Activated CD8-positive, alpha-beta memory T cell treated with anti-CD3 and anti-CD28 coated beads for 36 hours (primary cell): ENCODE measurements around the gene PHACTR1. TPM values are rescaled to one million over a fixed set of nuclear protein-coding genes. Genes with fewer than 3 reads are reported as not detected.
"Not testable (repeated sequence)": the region's sequence is repeated elsewhere in the genome, so short reads cannot be mapped to it uniquely, and the experiment has no call there.

Source experiments
- CTCF ChIA-PET: fragments of 350-600 bp; sonication (Branson Sonifier 250); formaldehyde crosslinking; loops from one replicate; lab custom pipeline; 2021; ENCODE audit warnings: antibody characterized with exemption; lab: Charles Lee
- POLR2A ChIA-PET: fragments of 350-600 bp; sonication (Branson Sonifier 250); formaldehyde crosslinking; loops from one replicate; lab custom pipeline; 2021; ENCODE audit warnings: antibody characterized with exemption; lab: Charles Lee
- total RNA-seq, 2 experiments: library from RNA; stranded (reverse); gene quantifications; one replicate each; pipeline ENCODE4 v1.2.3, GENCODE V29; 2021

The PHACTR1 gene
- total RNA-seq, 2 experiments from 2014 or later = 0.02 TPM; not detected in 1

- POLR2A ChIA-PET = no interaction called here
- CTCF ChIA-PET = no interaction called here
These were observed 599.3 kb downstream of the PHACTR1 start for GRCh38 chr6:13315896-13316295.

- CTCF ChIA-PET = no interaction called here
- POLR2A ChIA-PET = no interaction called here
These were observed 602.3 kb downstream of the PHACTR1 start for GRCh38 chr6:13318821-13319220.

GRCh38 chr6:13319891-13320564, 603.5 kb downstream of the PHACTR1 start:
- ChIA-PET CTCF (no interaction called here), POLR2A (no interaction called here)

- POLR2A ChIA-PET = not testable (repeated sequence)
- CTCF ChIA-PET = interaction anchor here (0.7 kb wide), 1 partner anchor 307 kb away, joined by 3 read pairs; no protein-coding TSS in a partner anchor
These were observed 609.5 kb downstream of the PHACTR1 start for GRCh38 chr6:13326031-13326586.

GRCh38 chr6:13327691-13328075, 611.1 kb downstream of the PHACTR1 start:
- ChIA-PET CTCF (interaction anchor here (1.0 to 1.7 kb wide), 2 partner anchors 10 to 288 kb away, joined by 3 to 4 read pairs; partner anchors contain the start of gene NOL7), POLR2A (interaction anchor here (0.6 kb wide), 1 partner anchor 287 kb away, joined by 3 read pairs; the partner anchor contains the start of gene NOL7)

- CTCF ChIA-PET = interaction anchor here (1.1 to 1.8 kb wide), 5 partner anchors 11 to 287 kb away, joined by 3 to 8 read pairs (median 4); partner anchors contain the start of genes NOL7 and SIRT5
- POLR2A ChIA-PET = interaction anchor here (0.5 to 1.8 kb wide), 10 partner anchors 25 to 287 kb away, joined by 3 to 15 read pairs (median 6); partner anchors contain the start of genes GFOD1, NOL7 and SIRT5
These were observed 611.7 kb downstream of the PHACTR1 start, which contains the start of gene TBC1D7 for GRCh38 chr6:13328076-13328874. TBC1D7 (minus strand) TSS chr6:13328537; CDS start chr6:13326898, 1,639 bp downstream.

- ChIA-PET POLR2A (interaction anchor here (0.5 to 1.8 kb wide), 10 partner anchors 24 to 286 kb away, joined by 3 to 15 read pairs (median 6); partner anchors contain the start of genes GFOD1, NOL7 and SIRT5), CTCF (interaction anchor here (0.6 to 1.8 kb wide), 7 partner anchors 12 to 286 kb away, joined by 3 to 8 read pairs (median 4); partner anchors contain the start of genes NOL7 and SIRT5)
These were observed 612.3 kb downstream of the PHACTR1 start for GRCh38 chr6:13328875-13329183.

- ChIA-PET CTCF (interaction anchor here (1.1 to 1.5 kb wide), 3 partner anchors 17 to 243 kb away, joined by 3 to 4 read pairs (median 3); partner anchors contain the start of gene SIRT5), POLR2A (no interaction called here)
These were observed 615.2 kb downstream of the PHACTR1 start for GRCh38 chr6:13331516-13332348.

GRCh38 chr6:13332349-13332706, 615.8 kb downstream of the PHACTR1 start:
- ChIA-PET CTCF (interaction anchor here (1.2 to 1.5 kb wide), 2 partner anchors 96 to 242 kb away, joined by 3 to 4 read pairs; partner anchors contain the start of gene SIRT5), POLR2A (no interaction called here)

GRCh38 chr6:13334953-13335352, 618.4 kb downstream of the PHACTR1 start:
- ChIA-PET POLR2A (no interaction called here), CTCF (interaction anchor here (0.6 to 2.1 kb wide), 4 partner anchors 13 to 240 kb away, joined by 3 to 9 read pairs (median 3); partner anchors contain the start of gene SIRT5)

- POLR2A ChIA-PET = no interaction called here
- CTCF ChIA-PET = interaction anchor here (0.7 to 1.8 kb wide), 3 partner anchors 9 to 238 kb away, joined by 3 to 7 read pairs (median 3); partner anchors contain the start of gene SIRT5
These were observed 620.0 kb downstream of the PHACTR1 start for GRCh38 chr6:13336553-13336952.

GRCh38 chr6:13338038-13338437, 621.5 kb downstream of the PHACTR1 start:
- CTCF ChIA-PET = interaction anchor here (0.6 to 1.8 kb wide), 4 partner anchors 37 to 279 kb away, joined by 3 to 7 read pairs (median 4); partner anchors contain the start of gene SIRT5
- POLR2A ChIA-PET = no interaction called here
